NAMALWA (cell line): ENCODE measurements around the gene VAPA.
"Not testable (repeated sequence)": the region's sequence is repeated elsewhere in the genome, so short reads cannot be mapped to it uniquely, and the experiment has no call there.

ENCODE experiments used
- DNase-seq: peaks from one replicate; pipeline ENCODE4 v3.0.0-alpha.2; 2015; ENCODE audit warnings: low spot score

Gene VAPA

DNA sequence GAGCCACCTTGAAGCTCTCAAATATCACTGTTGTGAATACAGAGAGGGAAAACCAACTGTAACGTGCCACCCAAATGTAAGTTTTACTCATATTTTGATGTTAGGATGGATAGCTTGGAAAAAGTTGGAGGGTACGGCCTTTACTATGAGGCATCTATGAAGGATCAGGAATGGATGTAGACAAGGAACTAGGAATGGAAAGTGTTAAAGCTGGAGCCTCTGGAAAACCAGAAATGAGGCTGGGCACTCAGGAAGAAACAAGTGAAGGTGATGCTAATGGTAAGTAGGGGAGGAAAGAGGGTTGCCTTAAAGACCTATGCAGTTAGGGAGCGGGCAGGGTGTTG lies 27.8 kb upstream of the VAPA start:
- no peak for DNase-seq

DNA sequence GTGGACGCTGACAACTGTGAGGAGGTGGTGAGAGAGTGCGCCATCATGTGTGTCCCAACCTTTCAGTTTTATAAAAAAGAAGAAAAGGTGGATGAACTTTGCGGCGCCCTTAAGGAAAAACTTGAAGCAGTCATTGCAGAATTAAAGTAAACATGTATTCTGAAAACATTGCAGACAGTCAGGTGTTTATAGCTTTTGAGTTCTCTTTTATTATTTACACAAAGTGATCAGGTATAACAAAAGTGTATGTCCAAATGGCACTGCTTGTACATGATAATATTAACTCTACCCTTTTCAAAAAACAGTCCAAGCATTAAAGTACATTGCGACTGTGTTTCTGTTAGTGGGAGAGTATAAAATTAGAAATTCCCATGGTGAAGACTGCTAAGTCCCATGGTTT lies 25.8 kb upstream of the VAPA start:
- DNase-seq, result no peak

- no peak for DNase-seq
Measured at GRCh38 chr18:9890196-9890595, 23.6 kb upstream of the VAPA start.

DNA sequence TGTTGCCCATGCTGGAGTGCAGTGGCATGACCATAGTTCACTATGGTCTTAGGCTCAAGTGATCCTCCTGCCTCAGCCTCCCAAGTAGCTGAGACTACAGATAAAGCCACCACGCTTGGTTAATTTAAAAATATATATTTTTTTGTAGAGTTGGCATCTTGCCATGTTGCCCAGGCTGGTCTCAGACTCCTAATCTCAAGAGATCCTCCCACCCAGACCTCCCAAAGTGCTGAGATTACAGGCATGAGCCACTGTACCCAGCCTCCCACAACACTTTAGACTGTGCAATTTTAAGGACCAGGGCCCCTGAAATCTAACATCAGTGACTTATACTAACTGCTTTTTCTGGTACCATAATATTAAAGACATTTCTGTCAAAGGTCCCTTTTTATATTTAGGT lies 22.9 kb upstream of the VAPA start:
- no peak for DNase-seq

GRCh38 chr18:9891515-9891914 lies 22.3 kb upstream of the VAPA start:
- DNase-seq, result not testable (repeated sequence)

- DNase-seq, result no peak
Measured at GRCh38 chr18:9894454-9895068, 19.3 kb upstream of the VAPA start.

GRCh38 chr18:9897129-9897528 lies 16.7 kb upstream of the VAPA start:
- DNase-seq, result no peak

DNA sequence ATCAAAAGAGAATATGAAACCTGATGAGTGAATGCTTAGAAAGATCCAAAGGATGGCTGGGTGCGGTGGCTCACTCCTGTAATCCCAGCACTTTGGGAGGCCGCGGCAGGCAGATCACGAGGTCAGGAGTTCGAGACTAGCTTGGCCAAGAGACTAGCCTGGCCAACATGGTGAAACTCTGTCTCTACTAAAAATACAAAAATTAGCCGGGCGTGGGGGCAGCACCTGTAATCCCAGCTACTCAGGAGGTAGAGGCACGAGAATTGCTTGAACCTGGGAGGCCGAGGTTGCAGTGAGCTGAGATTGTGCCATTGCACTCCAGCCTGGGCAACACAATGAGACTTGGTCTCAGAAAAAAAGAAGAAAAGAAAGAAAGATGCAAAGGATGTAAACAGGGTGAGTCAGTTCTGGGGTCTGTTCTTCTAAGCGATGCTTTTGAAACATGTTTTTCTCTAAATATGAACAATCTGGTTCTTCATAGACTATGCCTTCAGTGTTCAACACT lies 16.0 kb upstream of the VAPA start:
- not testable (repeated sequence) for DNase-seq

DNA sequence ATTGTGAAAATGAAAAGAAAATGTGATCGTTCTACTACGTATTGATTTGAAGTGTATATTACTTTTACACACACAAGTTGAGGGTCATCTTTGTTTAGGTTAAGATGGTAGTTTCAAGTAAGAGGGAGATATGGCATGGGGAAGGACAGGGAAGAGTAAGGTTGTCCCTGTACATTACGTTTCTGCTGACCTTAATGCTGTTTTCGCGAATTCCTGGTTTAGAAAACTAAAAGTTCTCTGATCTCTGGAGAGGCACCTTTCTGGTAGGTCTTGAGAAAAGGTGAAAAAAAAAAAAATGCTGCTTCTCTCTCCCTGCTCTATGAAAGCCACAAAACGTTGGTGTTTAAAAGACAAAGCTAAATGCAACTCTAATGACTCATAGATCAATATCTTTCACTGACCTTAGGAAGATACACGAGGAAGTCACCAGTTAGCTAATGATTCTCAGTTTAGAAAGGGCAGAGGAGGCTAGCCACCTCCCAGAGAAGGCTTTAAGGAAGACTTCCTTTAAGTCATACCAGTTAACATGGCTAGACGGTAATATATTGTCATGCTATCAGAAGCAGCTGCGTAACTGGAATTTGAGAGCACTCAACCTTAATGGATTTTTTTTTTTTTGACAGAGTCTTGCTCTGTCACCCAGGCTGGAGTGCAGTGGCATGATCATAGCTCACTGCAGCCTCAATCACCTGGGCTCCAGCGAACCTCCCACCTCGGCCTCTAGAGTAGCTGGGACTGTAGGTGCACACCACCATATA lies 14.8 kb upstream of the VAPA start:
- no peak for DNase-seq

DNA sequence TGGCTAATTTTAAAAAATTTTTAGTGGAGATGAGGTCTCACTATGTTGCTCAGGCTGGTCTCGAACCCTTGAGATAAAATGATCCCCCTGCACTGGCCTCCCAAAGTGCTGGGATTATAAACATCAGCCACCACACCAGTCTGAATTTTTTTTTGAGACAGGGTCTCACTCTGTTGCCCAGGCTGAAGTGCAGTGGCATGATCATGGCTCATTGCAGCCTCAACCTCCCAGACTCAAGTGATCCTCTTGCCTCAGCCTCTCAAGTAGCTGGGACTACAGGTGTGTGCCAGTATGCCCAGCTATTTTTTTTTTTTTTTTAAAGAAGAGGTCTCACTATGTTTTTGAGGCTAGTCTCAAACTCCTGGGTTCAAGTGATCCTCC lies 14.3 kb upstream of the VAPA start:
- DNase-seq, result not testable (repeated sequence)

DNA sequence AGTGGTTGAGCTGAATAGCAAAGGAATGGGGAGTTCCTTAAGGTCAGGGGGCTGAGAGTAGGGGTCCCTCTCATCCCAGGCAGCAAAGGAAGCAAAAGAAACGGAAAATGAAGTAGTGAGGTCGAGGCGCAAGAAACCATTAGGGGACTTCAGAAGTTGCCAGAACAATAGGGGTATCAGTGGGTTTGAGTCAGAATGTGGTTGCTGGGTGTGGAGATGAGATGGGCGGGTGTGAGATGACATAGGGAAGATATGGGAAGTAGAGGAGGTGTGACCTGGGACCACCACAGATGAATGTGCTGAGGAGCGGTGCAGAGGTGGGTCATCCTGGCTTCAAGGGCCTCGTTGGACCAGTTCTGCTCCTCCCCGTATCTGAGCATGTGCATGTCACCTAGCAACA lies 13.1 kb upstream of the VAPA start:
- no peak for DNase-seq

- DNase-seq, result no peak
Measured at GRCh38 chr18:9901377-9901776, 12.4 kb upstream of the VAPA start.

DNA sequence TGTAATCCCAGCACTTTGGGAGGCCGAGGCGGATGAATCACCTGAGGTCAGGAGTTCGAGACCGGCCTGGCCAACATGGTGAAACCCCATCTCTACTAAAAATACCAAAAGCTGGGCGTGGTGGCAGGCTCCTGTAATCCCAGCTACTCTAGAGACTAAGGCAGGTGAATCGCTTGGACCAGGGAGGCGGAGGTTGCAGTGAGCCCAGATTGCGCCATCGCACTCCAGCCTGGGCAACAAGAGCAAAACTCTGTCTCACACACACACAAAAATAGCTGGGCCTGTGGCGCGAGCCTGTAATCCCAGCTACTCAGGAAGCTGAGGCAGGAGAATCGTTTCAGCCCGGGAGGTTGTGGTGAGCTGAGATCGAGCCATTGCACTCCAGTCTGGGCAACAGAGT lies 11.6 kb upstream of the VAPA start:
- DNase-seq, result not testable (repeated sequence)

DNA sequence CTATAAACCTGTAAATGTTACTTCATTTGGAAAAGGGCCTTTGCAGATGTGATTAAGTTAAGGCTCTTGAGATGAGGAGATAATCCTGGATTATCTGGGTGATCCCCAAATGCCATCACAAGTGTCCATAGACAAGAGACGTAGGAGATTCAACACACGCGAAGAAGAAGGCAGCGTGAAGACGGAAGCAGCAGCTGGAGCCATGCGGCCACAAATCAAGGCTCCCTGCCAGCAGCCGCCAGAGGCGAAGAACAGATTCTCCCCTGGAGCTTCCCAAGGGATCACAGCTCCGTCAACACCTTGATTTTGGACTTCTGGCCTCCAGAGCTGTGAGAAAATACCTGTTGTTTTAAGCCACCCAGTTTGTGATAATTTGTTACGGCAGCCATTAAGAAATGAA lies 11.0 kb upstream of the VAPA start:
- DNase-seq, result no peak

- no peak for DNase-seq
Measured at GRCh38 chr18:9905401-9905922, 8.4 kb upstream of the VAPA start.

DNA sequence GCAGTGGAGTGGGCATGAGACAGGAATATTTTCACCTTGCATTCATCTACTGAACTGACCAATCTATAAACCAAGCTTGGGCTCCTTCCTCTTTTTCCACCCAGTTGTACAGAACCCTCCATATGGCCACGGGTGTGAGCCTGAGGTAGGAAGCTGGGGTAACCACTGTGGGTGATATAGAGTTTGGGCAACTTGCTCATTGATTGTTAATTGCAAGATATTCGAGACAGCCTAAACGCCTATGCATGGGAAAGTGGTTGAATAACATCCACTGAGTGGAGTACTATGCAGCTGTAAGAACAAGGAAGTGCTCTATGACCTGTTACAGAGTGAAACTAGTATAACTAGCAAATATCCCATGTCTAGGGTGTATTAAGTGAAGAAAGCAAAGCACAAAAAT lies 7.3 kb upstream of the VAPA start:
- DNase-seq, result no peak

DNA sequence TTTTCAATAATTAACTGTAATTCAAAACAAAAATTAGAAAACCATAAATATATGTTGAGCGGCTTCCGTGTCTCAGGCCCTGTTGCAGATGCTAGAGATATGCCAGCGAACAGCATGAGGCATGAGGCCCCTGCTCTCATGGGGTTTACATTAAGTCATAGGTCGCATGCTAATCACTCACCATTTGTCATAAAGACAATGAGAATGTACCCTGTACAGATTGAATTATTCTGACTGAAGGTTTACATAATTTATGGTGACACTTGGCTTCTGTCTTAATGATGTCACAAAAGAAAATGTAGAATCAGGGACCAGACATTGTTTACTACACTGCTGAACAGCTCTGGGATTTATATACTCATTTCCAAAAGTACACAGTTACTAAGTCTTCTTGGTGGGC lies 5.9 kb upstream of the VAPA start:
- DNase-seq, result no peak

- no peak for DNase-seq
Measured at GRCh38 chr18:9910071-9910470, 3.7 kb upstream of the VAPA start.

DNA sequence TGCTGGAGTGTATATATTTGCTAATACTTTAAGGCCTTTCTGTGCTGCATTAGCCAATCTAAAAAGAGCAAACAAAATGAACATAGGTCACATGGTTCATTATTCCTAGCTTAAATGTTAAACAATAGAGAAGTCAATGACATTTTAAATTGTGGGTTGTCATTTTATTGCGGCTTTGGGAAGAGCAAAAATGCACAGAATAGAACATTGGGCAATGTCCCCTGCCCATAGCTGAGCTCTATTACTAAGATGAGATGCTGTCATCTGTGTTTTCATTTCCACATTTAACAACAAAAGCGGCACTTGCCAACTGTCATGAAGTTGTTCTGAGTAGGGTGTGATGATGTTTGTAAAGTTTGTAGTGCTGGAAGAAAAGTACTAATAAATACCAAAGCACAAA lies 3.2 kb upstream of the VAPA start:
- no peak for DNase-seq

GRCh38 chr18:9911226-9911625 lies 2.6 kb upstream of the VAPA start:
- no peak for DNase-seq

GRCh38 chr18:9912285-9912684 lies 1.5 kb upstream of the VAPA start:
- DNase-seq, result peak; percentile 64

DNA sequence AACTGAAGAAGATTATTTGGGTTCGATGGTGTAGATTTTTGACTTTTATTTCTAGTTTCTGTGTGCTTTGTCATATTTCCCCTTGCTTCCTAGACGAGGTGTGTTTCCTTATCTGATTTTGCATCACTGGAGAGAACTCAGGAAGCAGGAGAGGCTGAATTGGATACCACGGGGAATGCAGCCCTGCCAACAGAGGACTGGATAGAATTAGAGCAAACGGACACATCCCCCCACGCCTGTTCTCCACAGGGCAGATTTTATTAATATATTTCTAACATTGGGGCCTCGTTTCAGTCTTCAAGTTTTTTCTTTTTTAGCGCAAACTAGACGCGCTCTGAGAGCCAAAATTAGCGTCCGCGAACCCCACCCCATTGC lies 678 bp upstream of the VAPA start:
- no peak for DNase-seq

DNA sequence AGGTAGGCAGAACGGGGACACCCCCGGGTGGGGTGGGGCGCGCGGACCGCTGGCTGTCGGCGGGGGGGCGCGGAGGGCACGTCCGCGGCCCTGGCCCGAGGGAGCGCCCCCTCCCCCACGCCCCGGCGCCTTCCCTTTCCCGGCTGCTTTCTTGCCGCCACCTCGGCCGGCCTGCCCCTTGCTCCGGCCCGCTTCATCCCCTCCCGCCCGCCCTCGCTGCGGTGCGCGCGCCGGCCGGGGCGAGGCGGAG lies 443 bp downstream of the VAPA start:
- no peak for DNase-seq
